Epithelial cell of proximal tubule (primary cell): ENCODE results near the gene AHI1. TPM values are rescaled to one million over a fixed set of nuclear protein-coding genes. Genes with fewer than 3 reads are reported as not detected.

Experiments
- DNase-seq: peaks from one replicate; pipeline ENCODE4 v3.0.0-alpha.2; 2011; ENCODE audit warnings: low read depth
- H3K4me3 ChIP-seq: 2 replicates; pipeline ENCODE4 v1.5.1; 2011; ENCODE audit warnings: low read depth, mild to moderate bottlenecking, low read length
- CTCF ChIP-seq: conservative IDR thresholded peaks from 2 replicates; pipeline ENCODE4 v1.5.1; 2012; ENCODE audit warnings: low read depth, mild to moderate bottlenecking, low read length
- total RNA-seq: library from RNA; depleted of rRNA; stranded (reverse); fragments of >200 nt; gene quantifications from 2 replicates; pipeline ENCODE4 v1.2.3, GENCODE V29; 2015

The AHI1 gene
- total RNA-seq, 1 donor from 2014 or later = 7.5 TPM

- no peak overlapping the region for H3K4me3 ChIP-seq
- no peak for DNase-seq
- TF ChIP-seq CTCF = no peak
Observed at GRCh38 chr6:135525594-135525993, 28.1 kb upstream of the AHI1 start.

- H3K4me3 ChIP-seq = no peak overlapping the region
- TF ChIP-seq CTCF = no peak
- DNase-seq = no peak
Observed at GRCh38 chr6:135522965-135523692, 25.6 kb upstream of the AHI1 start.

- no peak for TF ChIP-seq CTCF
- no peak overlapping the region for H3K4me3 ChIP-seq
- DNase-seq = no peak
Observed at GRCh38 chr6:135521431-135521830, 23.9 kb upstream of the AHI1 start.

GRCh38 chr6:135520781-135521180 is 23.2 kb upstream of the AHI1 start:
- no peak for TF ChIP-seq CTCF
- H3K4me3 ChIP-seq = no peak overlapping the region
- no peak for DNase-seq

GRCh38 chr6:135519348-135519747 is 21.8 kb upstream of the AHI1 start:
- H3K4me3 ChIP-seq = no peak overlapping the region
- DNase-seq = no peak
- no peak for TF ChIP-seq CTCF

- DNase-seq = no peak
- no peak for TF ChIP-seq CTCF
- no peak overlapping the region for H3K4me3 ChIP-seq
Observed at GRCh38 chr6:135517527-135517926, 20.0 kb upstream of the AHI1 start.

GRCh38 chr6:135514706-135515105 is 17.2 kb upstream of the AHI1 start:
- H3K4me3 ChIP-seq = no peak overlapping the region
- no peak for DNase-seq
- no peak for TF ChIP-seq CTCF
